ENCODE data around the gene DUSP19. TPM values are rescaled to one million over a fixed set of nuclear protein-coding genes. Genes with fewer than 3 reads are reported as not detected.

The DUSP19 gene
- total and polyA plus RNA-seq, 10 of the 15 experiments (the other 5 are each of a cell fraction or from before 2014, with no cell fraction given): 0.16 to 1.7 (median 0.57) TPM

- H3K36me3 ChIP-seq (ENCODE audit: control insufficient read depth in 2 of 2, insufficient read depth in 2 of 2, low read length in 1 of 2): no peaks in the 10 kb centered on the region
- no TSS peak for BruUV-seq (replicated peaks)
- 0% methylated on average over 7 of the region's 7 CpGs for WGBS (ENCODE audit: insufficient coverage, insufficient replicate concordance, low lambda C conversion rate, missing lambda C conversion rate)
- ATAC-seq (peak; percentile 43), DNase-seq (ENCODE audit: low read depth, low spot score) (no peak), FAIRE-seq (no peak)
- H3K27me3 ChIP-seq (replicated peaks in 1 of 2; ENCODE audit: control insufficient read depth in 2 of 2, insufficient read depth in 2 of 2, low read length in 1 of 2): no peaks in the 10 kb centered on the region
- H3K27ac ChIP-seq (ENCODE audit: control insufficient read depth, insufficient read depth): peak overlapping the region; percentile 89
- ChIA-PET SMC1A (ENCODE audit: uncharacterized antibody, unreplicated experiment) (interaction anchor here (0.9 kb wide), 1 partner anchor 31 kb away, joined by 3 read pairs; no protein-coding TSS in a partner anchor), CTCF (interaction anchor here (1.0 to 1.9 kb wide), 4 partner anchors 12 to 45 kb away, joined by 3 to 5 read pairs (median 4); no protein-coding TSS in a partner anchor), RAD21 (ENCODE audit: unreplicated experiment) (no interaction called here), POLR2A (interaction anchor here (0.6 to 1.4 kb wide), 2 partner anchors 47 to 91 kb away, joined by 3 read pairs; no protein-coding TSS in a partner anchor)
- H3K9ac ChIP-seq (ENCODE audit: control insufficient read depth, insufficient read depth, low read length): peak overlapping the region; percentile 81
- peak overlapping the region; percentile 46 for H3K4me2 ChIP-seq (ENCODE audit: control insufficient read depth, insufficient read depth)
- no peaks in the 10 kb centered on the region for H4K20me1 ChIP-seq (ENCODE audit: control insufficient read depth, insufficient read depth)
- in situ Hi-C loops (cut with MboI) (no loop called here), intact Hi-C loops (cut with micrococcal nuclease; ENCODE audit: unreplicated experiment) (no loop called here)
- peak overlapping the region; percentile 78 for H3K4me3 ChIP-seq
- no peaks in the 10 kb centered on the region for H3K9me3 ChIP-seq (replicated peaks; ENCODE audit: control insufficient read depth, insufficient read depth, low read length)
- peaks cover 4% of the 10 kb centered on the region; the same call in 1 of the 2 replicates for H3K4me1 ChIP-seq (ENCODE audit: control insufficient read depth, insufficient read depth, low read length)
- H2AFZ ChIP-seq (ENCODE audit: control insufficient read depth, low read depth, low read length): peak overlapping the region; percentile 95
- TF ChIP-seq ATF2 (IDR thresholded peaks at IDR 0.05; ENCODE audit: low read length): 0 out of 2 replicates have a peak, but pooled peaks have one; percentile 43
- no peak for TF ChIP-seq STAT3 (IDR thresholded peaks at IDR 0.05; ENCODE audit: low read depth, low read length)
- no peak for TF ChIP-seq SMARCA5 (IDR thresholded peaks at IDR 0.05)
- 0 out of 2 replicates have a peak, but pooled peaks have one; percentile 35 for TF ChIP-seq TBL1XR1 (IDR thresholded peaks at IDR 0.05; ENCODE audit: low read depth, low read length)
- peak; percentile 37 for TF ChIP-seq SMAD1 (IDR thresholded peaks at IDR 0.05; ENCODE audit: low read depth, partially characterized antibody)
- H3K79me2 ChIP-seq (ENCODE audit: control insufficient read depth, insufficient read depth, low read length): peaks cover 40% of the 10 kb centered on the region
Observed at GRCh38 chr2:183123959-183124221, 45.3 kb downstream of the DUSP19 start.
